MM.1S (cell line): ENCODE results near the gene ERCC6L2.

Source experiments
- CTCF ChIP-seq: fragments of 300-600 bp; sonication (generic); IDR thresholded peaks from 2 replicates; pipeline ENCODE4 v1.5.1; 2016; ENCODE audit warnings: antibody characterized with exemption, low read length, mixed read lengths
- EZH2phosphoT487 ChIP-seq: fragments of 300-600 bp; sonication (generic); IDR thresholded peaks from 2 replicates; pipeline ENCODE4 v1.6.1; 2018; ENCODE audit warnings: antibody characterized with exemption, low read length

DNA sequence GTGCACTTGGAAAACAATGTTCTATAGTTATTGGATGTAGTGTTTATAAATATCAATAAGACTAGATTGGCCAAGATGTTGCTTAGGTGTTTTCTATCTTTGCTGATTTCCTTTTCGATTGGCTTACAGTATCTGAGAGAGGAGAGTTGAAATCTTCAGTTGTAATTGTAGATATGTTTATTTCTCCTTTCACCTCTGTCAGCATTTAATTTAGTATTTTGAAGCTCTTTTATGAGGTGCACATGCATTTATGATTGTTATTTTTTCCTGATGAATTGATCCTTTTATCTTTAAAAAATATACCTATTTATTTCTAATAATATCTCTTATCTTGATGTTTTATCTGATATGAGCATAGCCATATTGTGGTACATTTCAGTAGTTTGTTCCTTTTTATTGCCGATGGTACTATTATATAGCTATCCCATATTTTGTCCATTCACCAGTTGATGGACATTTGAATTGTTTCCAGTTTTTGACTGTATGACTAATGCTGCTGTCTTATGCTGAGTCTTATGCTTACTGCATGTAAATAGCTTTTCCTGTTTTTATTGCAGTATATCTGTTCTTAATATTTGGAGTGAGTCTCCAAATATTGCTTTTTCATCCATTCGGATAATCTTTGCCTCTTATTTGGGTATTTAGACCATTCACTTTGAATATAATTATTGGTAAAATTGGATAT is 34.7 kb downstream of the ERCC6L2 start:
- TF ChIP-seq EZH2phosphoT487 = no peak
- TF ChIP-seq CTCF = no peak
